ENCODE results near the gene APOL4. TPM values are rescaled to one million over a fixed set of nuclear protein-coding genes. Genes with fewer than 3 reads are reported as not detected.
"Not testable (repeated sequence)": the region's sequence is repeated elsewhere in the genome, so short reads cannot be mapped to it uniquely, and the experiment has no call there.

The APOL4 gene
- polyA plus RNA-seq, 1 donor = 20.3 TPM

- not testable (repeated sequence) for DNase-seq (ENCODE audit: low read depth)
Measured at GRCh38 chr22:36231051-36231450, 29.4 kb upstream of the APOL4 start.

GRCh38 chr22:36229649-36230048, 28.0 kb upstream of the APOL4 start:
- not testable (repeated sequence) for DNase-seq (ENCODE audit: low read depth)

- no peak for DNase-seq (ENCODE audit: low read depth)
Measured at GRCh38 chr22:36228944-36229343, 27.3 kb upstream of the APOL4 start.

GRCh38 chr22:36228369-36228768, 26.8 kb upstream of the APOL4 start:
- not testable (repeated sequence) for DNase-seq (ENCODE audit: low read depth)

GRCh38 chr22:36227806-36228205, 26.2 kb upstream of the APOL4 start:
- no peak for DNase-seq (ENCODE audit: low read depth)

GRCh38 chr22:36227396-36227795, 25.8 kb upstream of the APOL4 start:
- DNase-seq (ENCODE audit: low read depth) = no peak

GRCh38 chr22:36226189-36226588, 24.6 kb upstream of the APOL4 start:
- DNase-seq (ENCODE audit: low read depth) = no peak

GRCh38 chr22:36225333-36225922, 23.8 kb upstream of the APOL4 start:
- DNase-seq (ENCODE audit: low read depth) = no peak

- no peak for DNase-seq (ENCODE audit: low read depth)
Measured at GRCh38 chr22:36224245-36224644, 22.6 kb upstream of the APOL4 start.

- DNase-seq (ENCODE audit: low read depth) = no peak
Measured at GRCh38 chr22:36223504-36223903, 21.9 kb upstream of the APOL4 start.

GRCh38 chr22:36222887-36223450, 21.4 kb upstream of the APOL4 start:
- DNase-seq (ENCODE audit: low read depth) = no peak

GRCh38 chr22:36221799-36222751, 20.5 kb upstream of the APOL4 start:
- no peak for DNase-seq (ENCODE audit: low read depth)

GRCh38 chr22:36220451-36220921, 18.9 kb upstream of the APOL4 start:
- no peak for DNase-seq (ENCODE audit: low read depth)

GRCh38 chr22:36218648-36219193, 17.1 kb upstream of the APOL4 start:
- DNase-seq (ENCODE audit: low read depth) = no peak

- no peak for DNase-seq (ENCODE audit: low read depth)
Measured at GRCh38 chr22:36215981-36216380, 14.4 kb upstream of the APOL4 start.

GRCh38 chr22:36213586-36213985, 12.0 kb upstream of the APOL4 start:
- no peak for DNase-seq (ENCODE audit: low read depth)

GRCh38 chr22:36212901-36213300, 11.3 kb upstream of the APOL4 start:
- no peak for DNase-seq (ENCODE audit: low read depth)

GRCh38 chr22:36211237-36211861, 9.7 kb upstream of the APOL4 start:
- no peak for DNase-seq (ENCODE audit: low read depth)

GRCh38 chr22:36210224-36210623, 8.6 kb upstream of the APOL4 start:
- DNase-seq (ENCODE audit: low read depth) = no peak

GRCh38 chr22:36209488-36209908, 7.9 kb upstream of the APOL4 start:
- DNase-seq (ENCODE audit: low read depth) = not testable (repeated sequence)

- no peak for DNase-seq (ENCODE audit: low read depth)
Measured at GRCh38 chr22:36208914-36209313, 7.3 kb upstream of the APOL4 start.
